Esophagus squamous epithelium (tissue), 5 donors: ENCODE measurements around the gene SIAH3. TPM values are rescaled to one million over a fixed set of nuclear protein-coding genes. Genes with fewer than 3 reads are reported as not detected.

ENCODE experiments used
- DNase-seq: peaks from one replicate; lab custom pipeline; 2025; lab: John Stamatoyannopoulos, UW
- H3K27ac ChIP-seq, 4 donors: fragments of 200-600 bp; sonication (generic); one replicate each; pipeline ENCODE4 v1.5.1; 2016 to 2019; ENCODE audit warnings: mild to moderate bottlenecking in 1 of 4
- H3K27me3 ChIP-seq, 4 donors: fragments of 200-600 bp; sonication (generic); 1 replicate in 3 of 4; 2 replicates in 1 of 4; pipeline versions ENCODE4 v1.5.1 to v1.6.0; 2017 to 2021; ENCODE audit warnings: antibody characterized with exemption in 1 of 4
- H3K36me3 ChIP-seq, 3 donors: fragments of 200-600 bp; sonication (generic); one replicate each; pipeline ENCODE4 v1.5.1; 2016 to 2019
- H3K4me1 ChIP-seq, 3 donors: fragments of 200-600 bp; sonication (generic); one replicate each; pipeline ENCODE4 v1.5.1; 2017 to 2019
- H3K4me3 ChIP-seq, 4 donors: fragments of 200-600 bp; sonication (generic); 1 replicate in 3 of 4; 2 replicates in 1 of 4; pipeline ENCODE4 v1.5.1; 2016 to 2019; ENCODE audit warnings: mild to moderate bottlenecking in 2 of 4, moderate library complexity in 1 of 4
- H3K9me3 ChIP-seq, 3 donors: fragments of 200-600 bp; sonication (generic); one replicate each; pipeline ENCODE4 v1.5.1; 2016 to 2019
- CTCF ChIP-seq, 6 experiments: fragments of 450-650 bp in 4 of 6; fragments of 200-600 bp in 2 of 6; sonication (generic) in 2 of 6; IDR thresholded peaks; one replicate each; pipeline ENCODE4 v1.5.1; 2016 to 2019; ENCODE audit warnings: antibody characterized with exemption in 6 of 6, mild to moderate bottlenecking in 4 of 6, moderate library complexity in 4 of 6
- POLR2A ChIP-seq, 4 donors: fragments of 450-650 bp; IDR thresholded peaks; one replicate each; pipeline ENCODE4 v1.6.1; 2017; ENCODE audit warnings: antibody characterized with exemption in 4 of 4, mild to moderate bottlenecking in 4 of 4, moderate library complexity in 3 of 4
- WGBS, 2 donors: methylation state at CpG; one replicate each; pipeline ENCODE4 v1.1.5; 2018; 5-methylcytosine and 5-hydroxymethylcytosine counted together
- intact Hi-C: fragments of 100-400 bp; cut with DNase I; formaldehyde crosslinking; loops from one replicate; pipeline ENCODE4 v1.15.0; 2022
- total RNA-seq, 4 donors: library from RNA; depleted of rRNA; stranded (reverse); fragments of >200 nt; gene quantifications; one replicate each; pipeline ENCODE4 v1.1.0, GENCODE V29; 2016
- donor health status: DM: yes; HTN: yes; CAD: no.

Gene SIAH3
- total RNA-seq, 4 donors from 2014 or later, result 0.09 TPM; not detected in 3

DNA sequence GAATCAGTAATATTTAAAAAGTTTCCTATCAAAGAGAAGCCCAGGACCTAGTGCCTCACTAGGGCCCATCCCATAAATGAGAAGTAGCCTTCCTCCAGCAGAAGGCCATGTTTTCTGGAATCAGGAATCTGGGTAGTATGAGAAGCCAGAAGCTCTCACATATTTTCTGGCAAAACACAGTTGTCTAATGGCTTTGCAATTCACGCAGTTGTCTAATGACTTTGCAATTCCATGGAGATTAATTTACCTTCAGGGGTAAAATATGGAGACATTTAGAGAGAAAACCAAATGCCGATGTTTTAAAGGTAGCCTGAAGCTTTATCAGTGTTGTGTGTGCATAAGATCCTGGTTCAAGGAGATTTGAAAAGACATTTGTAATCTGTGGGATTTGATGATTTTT, 29.8 kb upstream of the SIAH3 start:
- TF ChIP-seq CTCF (IDR thresholded peaks at IDR 0.05) (no peak), POLR2A (IDR thresholded peaks at IDR 0.05) (no peak)
- Histone ChIP-seq H3K27me3 (peaks cover 0 to 4% (median 0%) of the 10 kb centered on the region in 4 donors), H3K4me3 (no peak overlapping the region), H3K9me3 (no peaks in the 10 kb centered on the region), H3K27ac (no peak overlapping the region), H3K36me3 (no peaks in the 10 kb centered on the region), H3K4me1 (no peaks in the 10 kb centered on the region)
- 84 to 85% methylated on average over 2 of the region's 2 CpGs for WGBS, 2 donors
- intact Hi-C loops, result no loop called here
- no peak for DNase-seq

DNA sequence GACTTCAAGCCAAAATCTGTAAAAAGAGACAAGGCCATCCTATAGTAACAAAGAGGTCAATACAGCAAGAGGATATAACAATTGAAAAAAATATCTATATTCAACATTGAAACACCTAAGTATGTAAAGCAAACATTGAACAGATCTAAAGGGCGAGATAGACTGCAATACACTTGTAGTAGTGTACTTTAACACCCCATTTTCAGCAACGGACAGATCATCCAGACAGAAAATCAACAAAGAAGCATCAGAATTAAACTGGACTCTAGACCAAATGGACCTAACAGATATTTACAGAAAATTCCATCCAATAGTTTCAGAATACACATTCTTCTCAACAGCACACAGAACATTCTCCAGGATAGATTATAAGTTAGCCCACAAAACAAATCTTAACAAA, 28.7 kb upstream of the SIAH3 start:
- Histone ChIP-seq H3K27me3 (peaks cover 0 to 4% (median 0%) of the 10 kb centered on the region in 4 donors), H3K4me1 (no peaks in the 10 kb centered on the region), H3K27ac (no peak overlapping the region), H3K9me3 (no peaks in the 10 kb centered on the region), H3K36me3 (no peaks in the 10 kb centered on the region), H3K4me3 (no peak overlapping the region)
- intact Hi-C loops, result no loop called here
- WGBS, 2 donors, result 78 to 93% methylated on average over 2 of the region's 2 CpGs
- DNase-seq, result no peak
- TF ChIP-seq CTCF (IDR thresholded peaks at IDR 0.05) (no peak), POLR2A (IDR thresholded peaks at IDR 0.05) (no peak)

DNA sequence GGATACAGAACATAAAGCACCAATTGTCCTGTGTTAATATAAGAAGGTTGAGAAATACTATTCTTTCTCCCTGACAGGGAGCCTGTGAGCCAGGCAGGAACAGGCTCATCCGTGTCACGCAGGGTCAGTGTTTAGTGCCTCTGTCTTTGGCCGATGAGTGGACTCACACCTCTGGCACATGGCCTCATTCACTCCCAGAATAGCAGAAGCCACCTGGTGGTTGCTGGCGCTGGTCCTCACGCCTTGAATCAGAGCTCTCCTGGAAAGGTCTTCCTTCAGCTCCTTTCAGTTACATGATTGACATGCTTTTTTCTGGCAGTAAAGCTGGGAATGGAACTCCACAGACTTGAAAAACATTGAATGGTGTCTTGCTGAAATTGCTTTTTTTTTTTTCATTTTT, 28.1 kb upstream of the SIAH3 start:
- 36 to 58% methylated on average over 5 of the region's 5 CpGs for WGBS, 2 donors
- peaks cover 0 to 4% (median 0%) of the 10 kb centered on the region in 4 donors for H3K27me3 ChIP-seq
- intact Hi-C loops, result no loop called here
- no peaks in the 10 kb centered on the region for H3K9me3 ChIP-seq
- DNase-seq, result no peak
- H3K36me3 ChIP-seq, result no peaks in the 10 kb centered on the region
- H3K4me3 ChIP-seq, result no peak overlapping the region
- H3K4me1 ChIP-seq, result no peaks in the 10 kb centered on the region
- TF ChIP-seq POLR2A (IDR thresholded peaks at IDR 0.05) (no peak), CTCF (IDR thresholded peaks at IDR 0.05) (peak in 2 of 6 experiments; percentile 14 to 35)
- no peak overlapping the region for H3K27ac ChIP-seq

GRCh38 chr13:45878966-45879365, 27.4 kb upstream of the SIAH3 start:
- Histone ChIP-seq H3K36me3 (no peaks in the 10 kb centered on the region), H3K4me1 (no peaks in the 10 kb centered on the region), H3K9me3 (no peaks in the 10 kb centered on the region), H3K27me3 (peaks cover 0 to 4% (median 0%) of the 10 kb centered on the region in 4 donors), H3K27ac (no peak overlapping the region), H3K4me3 (no peak overlapping the region)
- 88 to 92% methylated on average over 5 of the region's 5 CpGs for WGBS, 2 donors
- no peak for DNase-seq
- no peak for TF ChIP-seq POLR2A (IDR thresholded peaks at IDR 0.05)
- TF ChIP-seq CTCF (IDR thresholded peaks at IDR 0.05), result no peak
- intact Hi-C loops, result no loop called here

GRCh38 chr13:45876781-45877180, 25.2 kb upstream of the SIAH3 start:
- Histone ChIP-seq H3K4me1 (peaks cover 0 to 7% (median 0%) of the 10 kb centered on the region in 3 donors), H3K36me3 (no peaks in the 10 kb centered on the region), H3K9me3 (no peaks in the 10 kb centered on the region), H3K27ac (no peak overlapping the region), H3K4me3 (no peak overlapping the region), H3K27me3 (no peaks in the 10 kb centered on the region)
- intact Hi-C loops, result no loop called here
- 67 to 78% methylated on average over 4 of the region's 4 CpGs for WGBS, 2 donors
- DNase-seq, result no peak
- TF ChIP-seq CTCF (IDR thresholded peaks at IDR 0.05) (no peak), POLR2A (IDR thresholded peaks at IDR 0.05) (no peak)
